ENCODE measurements around the gene C10orf88.
A peak's percentile ranks its signal among the peaks of the same experiment; 100 is the strongest.

Gene C10orf88, protein sequence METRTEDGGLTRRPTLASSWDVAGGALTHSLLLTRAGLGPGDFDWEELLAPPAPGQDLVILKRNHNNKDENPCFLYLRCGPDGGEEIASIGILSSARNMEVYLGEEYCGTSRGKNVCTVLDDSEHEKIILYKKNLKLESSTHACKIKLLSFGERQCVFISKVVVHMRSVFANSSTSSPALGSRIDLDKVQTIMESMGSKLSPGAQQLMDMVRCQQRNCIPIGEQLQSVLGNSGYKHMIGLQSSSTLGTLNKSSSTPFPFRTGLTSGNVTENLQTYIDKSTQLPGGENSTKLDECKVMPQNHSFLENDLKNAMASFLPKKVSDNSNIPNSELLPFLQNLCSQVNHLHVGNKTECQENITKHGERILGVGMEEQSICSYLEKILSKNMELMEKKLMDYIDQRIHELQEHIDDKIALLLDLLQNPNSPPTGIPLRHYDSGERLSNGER

DNA sequence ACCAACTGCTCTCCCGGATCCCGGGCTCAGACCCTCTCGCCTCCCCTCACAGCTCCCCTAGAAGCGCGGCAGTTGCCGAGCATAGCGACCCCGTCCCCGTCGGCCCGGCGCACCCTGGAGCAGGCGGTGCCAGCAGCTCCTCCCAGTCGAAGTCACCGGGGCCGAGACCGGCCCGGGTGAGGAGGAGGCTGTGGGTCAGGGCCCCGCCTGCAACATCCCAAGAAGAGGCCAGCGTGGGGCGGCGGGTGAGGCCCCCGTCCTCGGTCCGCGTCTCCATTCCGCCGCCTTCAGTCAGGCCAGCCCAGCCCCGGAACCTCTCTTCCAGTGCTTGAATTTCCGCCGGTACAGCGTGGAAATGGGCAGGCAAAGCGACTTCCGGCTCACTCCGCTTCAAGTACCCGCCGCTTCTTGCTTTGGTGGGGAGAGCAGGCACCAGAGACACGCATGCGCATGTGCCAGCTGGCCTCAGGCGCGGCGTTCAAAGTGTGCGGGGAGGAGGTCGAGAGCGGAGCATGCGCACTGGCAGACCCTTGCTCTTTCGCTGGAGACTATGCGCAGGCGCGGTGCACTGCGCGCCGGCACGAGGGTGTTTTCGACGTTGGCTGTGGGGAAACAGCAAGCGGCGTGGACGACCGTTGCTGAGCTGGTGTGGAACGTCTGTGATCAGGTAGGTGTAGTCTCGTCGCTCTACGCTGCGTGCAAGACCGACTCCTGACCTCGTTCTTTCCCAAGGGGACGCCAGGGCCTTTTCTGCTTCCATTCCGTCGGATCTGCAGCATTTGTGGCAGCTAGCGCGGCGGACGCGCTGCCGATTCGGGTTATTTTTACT lies at the start of gene C10orf88:
C10orf88 (minus strand) TSS at position 326 of the 829 bp plus-strand sequence; CDS start at position 277, 49 bp downstream.
- peak; percentile 65 for DNase-seq

DNA sequence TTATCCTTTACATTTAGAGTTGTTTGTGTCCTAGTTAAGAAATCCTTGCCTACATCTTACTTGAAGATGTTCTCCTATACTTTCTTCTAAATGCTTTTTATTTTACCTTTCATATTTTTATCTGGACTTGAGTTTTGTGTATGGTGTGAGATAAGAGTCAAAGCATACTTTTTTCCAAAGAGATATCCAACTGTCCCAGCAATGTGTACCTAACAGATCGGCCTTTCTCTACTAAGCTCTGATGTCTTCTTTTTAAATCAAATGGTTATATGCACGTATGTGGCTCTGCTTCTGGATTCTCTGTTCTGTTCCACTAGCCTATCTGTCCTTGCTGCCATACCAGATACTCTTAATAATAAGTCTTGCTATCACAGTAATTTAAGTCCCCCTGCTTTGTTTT lies 47.3 kb upstream of the C10orf88 start:
- no peak for DNase-seq

DNA sequence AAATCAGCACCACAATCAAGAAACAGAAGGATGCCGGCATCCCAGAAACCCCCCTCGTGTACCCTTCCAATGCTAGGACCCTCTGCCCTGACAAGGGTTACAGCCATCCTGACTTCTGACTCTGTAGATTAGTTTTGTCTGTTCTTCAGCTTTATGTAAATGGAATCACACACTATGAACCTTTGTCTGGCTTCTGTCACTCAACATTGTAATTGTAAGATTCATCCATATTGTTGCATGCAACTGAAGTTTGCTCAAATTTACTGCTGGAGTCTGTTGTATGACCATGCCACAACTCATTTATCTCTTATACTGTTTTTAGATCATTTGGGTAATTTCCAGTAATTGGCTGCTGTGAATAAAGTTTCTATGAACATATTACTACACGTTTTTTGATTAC lies 46.1 kb upstream of the C10orf88 start:
- DNase-seq: no peak

DNA sequence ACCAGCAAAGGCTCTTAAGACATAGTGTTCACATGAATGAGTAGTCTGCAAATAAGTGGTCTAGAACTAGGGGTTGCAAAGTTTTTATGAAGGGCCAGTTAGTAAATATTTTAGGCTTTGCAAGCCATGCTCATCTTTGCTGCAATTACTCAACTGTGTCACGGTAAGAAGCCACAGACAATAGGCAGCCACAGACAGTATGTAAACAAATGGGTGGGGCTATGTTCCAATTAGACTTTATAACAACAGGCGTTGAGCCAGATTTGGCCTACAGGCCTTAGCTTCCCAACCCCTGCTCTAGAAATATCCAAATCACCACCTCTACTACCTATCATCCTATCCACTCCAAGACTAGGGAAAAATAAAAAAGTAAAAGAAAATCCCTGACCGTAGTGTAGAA lies 45.3 kb upstream of the C10orf88 start:
- DNase-seq: no peak

DNA sequence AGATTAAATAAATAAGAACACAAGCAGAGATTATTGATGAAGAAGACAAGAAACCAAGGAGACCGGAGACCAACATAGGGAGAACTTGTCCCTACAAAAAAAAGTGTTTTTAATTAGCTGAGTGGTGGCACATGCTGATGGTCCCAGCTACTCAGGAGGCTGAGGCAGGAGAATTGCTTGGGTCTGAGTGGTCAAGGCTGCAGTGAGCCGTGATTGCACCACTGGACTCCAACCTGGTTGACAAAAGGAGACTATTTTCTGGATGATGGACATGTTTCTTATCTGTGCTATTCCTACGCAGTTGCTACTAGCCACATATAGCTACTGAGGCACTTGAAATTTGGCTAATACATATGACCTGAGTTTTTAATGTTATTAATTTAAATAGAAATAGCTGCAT lies 44.9 kb upstream of the C10orf88 start:
- DNase-seq: no peak

DNA sequence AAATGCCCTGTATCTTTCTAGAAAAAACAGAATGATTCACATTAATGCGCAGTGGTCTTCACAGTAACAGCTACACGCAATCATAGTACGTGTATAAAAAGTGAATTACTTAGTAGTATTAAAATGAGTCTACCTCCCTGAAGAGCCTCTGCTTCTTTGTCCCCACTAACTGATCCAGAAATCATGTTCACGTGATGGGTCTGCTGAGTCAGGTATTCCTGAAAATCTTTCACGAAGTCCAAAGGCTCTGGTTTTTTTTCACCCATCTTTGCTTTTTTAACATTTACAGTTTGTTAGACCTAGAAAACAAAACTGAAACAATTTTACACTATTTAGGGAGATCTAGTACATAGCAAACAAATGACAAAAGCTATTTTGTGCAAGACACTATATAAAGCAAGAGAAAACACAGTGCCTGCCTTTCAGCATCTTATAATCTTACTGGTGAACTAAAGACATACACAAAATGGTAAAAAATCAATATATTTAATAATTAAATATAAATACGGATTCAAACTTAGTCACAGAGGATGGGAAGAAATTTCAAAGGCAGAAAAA lies 44.4 kb upstream of the C10orf88 start:
- no peak for DNase-seq

DNA sequence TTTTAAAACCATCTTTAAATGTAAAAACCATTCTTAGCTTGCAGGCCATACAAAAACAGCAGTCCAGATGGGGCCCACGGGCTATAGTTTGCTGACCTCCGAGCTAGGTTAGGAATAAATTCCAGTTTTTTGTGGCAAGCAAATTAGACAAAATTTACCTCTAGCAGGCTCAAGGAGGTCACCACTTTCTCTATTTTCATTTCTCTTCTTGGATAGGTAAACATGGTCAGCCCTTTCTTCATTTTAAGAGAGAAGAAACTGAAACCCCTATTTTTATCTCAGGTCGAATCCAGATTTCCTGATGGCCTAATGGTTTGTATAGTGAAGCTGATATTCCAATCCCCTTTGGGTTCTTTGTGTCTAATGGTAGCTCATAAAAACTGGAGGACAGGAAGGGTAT lies 43.8 kb upstream of the C10orf88 start:
- no peak for DNase-seq

DNA sequence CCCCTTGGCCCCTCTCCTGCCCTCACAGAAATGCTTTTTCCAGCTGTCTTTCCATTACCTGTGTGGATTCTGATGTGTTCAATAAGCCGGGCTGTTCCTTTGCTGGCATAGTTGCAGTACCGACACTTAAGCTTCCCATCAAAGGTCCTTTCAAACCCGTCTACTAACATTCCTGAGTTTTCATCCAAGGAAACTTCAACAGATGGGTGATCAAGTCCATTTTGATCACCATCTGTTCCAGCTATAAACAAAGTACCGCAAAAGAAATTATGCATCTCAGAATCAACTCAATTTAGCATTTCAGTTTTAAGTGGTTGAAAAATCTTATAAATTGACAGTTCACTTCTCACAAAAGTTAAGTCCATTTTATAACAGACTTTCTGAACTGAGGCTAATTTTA lies 41.9 kb upstream of the C10orf88 start:
- no peak for DNase-seq

DNA sequence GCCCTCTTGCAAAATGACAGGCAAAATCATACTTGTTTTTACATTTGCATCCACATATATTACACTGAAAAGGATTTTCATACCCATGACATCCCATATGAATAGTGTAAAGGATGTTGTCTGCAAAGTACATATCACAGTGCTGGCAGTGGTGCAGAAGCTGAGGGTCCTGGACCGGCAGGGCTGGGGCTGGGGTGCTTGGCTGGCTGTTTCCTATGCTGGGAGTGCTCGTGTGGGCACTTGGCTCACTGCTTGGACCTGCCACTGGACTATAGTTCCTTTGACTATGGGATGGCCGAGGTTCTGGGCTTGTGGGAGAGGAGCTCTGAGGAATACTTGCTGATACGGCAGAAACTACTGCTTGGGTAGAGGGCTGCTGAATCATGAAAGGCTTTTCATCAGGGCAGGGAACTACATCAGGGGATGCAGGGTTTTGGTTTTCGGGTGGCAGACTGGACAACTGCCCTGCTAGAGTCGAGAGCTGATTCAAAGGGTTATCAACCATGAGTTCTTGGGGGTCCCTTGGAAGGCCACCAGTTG lies 39.8 kb upstream of the C10orf88 start:
- no peak for DNase-seq

DNA sequence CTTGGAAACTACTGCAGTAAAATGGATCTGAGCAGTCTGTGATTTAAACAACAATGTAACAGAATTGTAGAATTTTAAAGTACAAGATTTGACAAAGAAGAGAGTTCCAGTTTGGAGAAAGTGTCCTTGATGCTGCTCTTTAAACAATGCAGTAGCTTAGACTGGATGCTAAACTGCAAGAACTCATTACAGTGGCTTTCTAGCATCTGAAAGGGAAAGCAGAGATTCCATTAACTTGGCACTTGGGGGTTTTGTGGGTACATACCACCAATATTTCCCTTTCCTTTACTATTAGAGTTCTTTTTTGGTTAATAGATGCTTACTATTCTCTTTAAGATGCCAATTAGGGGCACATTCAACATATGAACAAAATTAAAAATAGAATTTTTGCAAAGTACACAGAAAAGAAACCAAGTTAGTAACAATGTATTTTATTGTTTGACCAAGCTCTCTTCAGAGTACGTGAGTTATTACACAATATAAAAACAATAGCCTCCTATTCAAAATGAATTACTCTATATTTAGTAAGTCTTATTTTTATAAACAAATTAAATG lies 38.1 kb upstream of the C10orf88 start:
- no peak for DNase-seq

DNA sequence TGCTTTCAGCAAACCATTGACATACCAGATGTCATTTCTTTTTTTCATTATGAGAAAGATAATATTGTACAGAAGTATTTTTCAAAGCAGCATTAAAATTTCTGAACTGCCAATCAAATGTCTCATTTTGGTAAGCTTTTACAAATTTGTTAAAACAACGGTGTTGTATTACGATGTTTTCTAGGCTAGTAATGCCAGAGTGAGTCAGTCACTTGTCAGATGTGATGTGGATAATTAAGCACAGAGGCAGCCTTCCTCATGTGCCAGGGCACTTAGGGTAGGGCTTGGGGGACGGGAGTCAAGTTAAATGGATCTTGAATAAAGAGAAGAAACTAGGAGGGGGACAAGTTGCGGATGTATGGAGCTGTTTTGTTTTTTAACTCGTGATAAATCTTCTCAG lies 36.3 kb upstream of the C10orf88 start:
- no peak for DNase-seq

DNA sequence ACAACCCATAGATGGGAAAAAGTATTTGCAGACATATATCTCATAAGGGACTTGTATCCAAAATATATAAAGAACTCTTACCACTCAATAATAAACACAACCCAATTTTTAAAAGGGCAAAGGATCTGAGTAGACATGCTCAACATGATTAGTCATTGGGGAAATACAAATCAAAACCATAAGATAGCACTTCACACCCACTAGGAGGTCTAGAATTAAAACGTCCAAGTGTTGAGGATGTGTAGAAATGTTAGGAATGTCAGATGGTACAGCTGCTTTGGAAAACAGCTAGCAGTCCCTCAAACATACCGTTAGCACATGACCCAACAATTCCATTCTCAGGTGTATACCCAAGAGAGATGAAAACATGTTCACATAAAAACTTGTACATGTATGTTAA lies 34.5 kb upstream of the C10orf88 start:
- DNase-seq: no peak

DNA sequence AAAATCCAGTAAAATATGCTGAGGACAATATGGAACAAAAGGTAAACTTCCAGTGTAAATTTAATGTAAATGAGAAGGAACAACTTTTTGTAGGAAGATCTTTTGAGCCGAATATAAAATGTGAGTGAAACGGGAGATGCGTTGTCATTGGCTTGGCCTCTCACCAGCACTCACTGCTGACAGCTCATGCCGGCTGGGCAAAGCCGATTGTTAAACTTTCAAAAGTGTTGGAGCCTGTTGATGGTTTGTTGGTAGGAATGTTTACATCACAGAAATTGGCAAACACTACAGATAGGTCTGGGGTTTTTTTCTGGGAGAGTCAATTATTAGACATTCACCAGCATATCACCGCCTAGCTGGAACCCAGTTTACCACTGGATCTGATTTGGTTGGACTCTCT lies 32.3 kb upstream of the C10orf88 start:
- no peak for DNase-seq

DNA sequence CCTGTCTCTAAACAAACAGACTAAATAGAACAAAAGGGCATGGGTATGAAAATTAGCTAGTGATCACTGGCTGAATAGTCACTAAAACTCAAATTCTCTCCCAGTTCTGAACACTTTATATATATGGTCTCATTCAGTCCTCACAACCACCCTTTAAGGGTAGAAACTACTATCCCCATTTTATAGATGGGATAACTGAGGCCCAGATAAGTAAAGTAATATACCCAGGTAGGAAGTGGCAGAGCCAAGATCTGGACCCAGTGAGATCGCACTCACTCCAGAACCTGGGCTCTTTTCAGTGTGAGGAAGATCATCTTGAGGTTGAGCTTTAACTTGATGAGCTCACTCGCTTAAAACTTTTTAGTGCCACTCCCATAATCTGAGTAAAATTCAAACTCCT lies 30.7 kb upstream of the C10orf88 start:
- DNase-seq: no peak

DNA sequence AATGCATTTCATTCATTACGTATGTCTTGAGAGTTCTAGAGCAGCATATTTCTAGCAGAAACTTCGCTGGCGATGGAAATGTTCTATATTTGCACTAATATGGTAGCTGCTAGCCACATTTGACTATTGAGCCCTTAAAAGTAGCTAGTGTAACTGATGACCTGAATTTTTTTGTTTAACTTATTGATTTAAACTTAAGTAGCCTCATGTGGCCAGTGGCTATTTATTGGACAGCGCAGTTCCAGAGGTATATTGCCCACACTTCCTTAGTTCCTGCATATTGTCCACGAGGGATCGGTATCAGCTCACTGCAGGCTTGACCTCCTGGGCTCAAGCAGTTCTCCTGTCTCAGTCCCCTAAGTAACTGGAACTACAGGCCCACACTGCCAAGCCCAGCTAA lies 29.9 kb upstream of the C10orf88 start:
- no peak for DNase-seq

DNA sequence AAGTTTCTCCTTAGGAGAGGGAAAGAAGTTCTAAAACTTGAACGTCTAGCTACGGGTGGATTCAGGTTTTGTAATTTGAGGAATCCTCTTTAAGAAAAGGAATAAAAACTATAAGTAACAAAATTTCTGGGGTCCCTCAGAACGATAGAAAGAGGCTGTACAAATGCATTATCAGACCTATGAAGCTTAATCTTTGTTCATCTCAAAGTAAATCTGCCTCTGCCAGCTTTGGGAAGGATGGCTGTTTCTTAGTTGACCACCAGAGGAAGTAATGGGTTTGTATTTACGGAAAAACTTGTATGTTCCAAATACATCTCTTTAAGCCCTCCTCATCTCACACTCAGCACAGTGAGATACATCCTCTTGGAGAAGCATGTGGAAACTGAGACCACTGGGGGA lies 27.0 kb upstream of the C10orf88 start:
- DNase-seq: peak; percentile 20

DNA sequence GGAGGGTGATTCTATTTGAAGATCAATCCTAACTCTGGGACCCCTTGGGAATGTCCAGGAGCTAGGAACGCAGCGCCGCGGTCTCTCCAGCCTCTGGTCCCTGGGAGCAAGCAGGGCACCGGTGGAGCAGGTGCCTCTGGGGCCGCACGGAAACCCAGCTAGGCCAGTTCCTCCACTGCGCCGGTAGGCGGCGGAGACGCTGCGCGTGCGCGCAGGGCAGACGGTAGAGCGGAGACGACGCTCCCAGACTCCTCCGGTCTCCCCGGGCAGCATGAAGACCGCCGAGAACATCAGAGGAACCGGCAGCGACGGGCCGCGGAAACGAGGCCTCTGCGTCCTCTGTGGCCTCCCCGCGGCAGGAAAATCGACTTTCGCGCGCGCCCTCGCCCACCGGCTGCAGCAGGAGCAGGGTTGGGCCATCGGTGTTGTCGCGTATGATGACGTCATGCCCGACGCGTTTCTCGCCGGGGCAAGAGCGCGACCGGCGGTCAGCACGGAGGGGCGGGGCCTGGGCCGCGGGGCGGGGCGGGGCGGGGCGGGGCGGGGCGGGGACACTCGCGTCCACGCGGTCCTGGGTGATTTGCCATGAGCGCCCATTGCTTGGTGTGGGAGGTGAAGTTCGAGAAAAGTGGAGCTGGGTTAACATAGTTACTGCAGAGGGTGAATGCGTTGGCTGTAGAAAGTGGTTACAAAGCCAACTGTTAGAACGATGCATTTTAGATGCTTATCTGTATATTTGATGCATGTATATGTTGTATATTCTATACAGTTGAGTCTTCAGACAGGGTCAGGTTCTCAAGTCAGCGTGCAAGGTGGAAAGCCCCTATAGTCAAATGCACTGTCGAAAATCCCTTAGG lies 26.4 kb upstream of the C10orf88 start, which contains the start of gene PSTK:
PSTK (plus strand) TSS at position 193 of the 857 bp plus-strand sequence; CDS start at position 272, 79 bp downstream.
- DNase-seq: peak; percentile 81

DNA sequence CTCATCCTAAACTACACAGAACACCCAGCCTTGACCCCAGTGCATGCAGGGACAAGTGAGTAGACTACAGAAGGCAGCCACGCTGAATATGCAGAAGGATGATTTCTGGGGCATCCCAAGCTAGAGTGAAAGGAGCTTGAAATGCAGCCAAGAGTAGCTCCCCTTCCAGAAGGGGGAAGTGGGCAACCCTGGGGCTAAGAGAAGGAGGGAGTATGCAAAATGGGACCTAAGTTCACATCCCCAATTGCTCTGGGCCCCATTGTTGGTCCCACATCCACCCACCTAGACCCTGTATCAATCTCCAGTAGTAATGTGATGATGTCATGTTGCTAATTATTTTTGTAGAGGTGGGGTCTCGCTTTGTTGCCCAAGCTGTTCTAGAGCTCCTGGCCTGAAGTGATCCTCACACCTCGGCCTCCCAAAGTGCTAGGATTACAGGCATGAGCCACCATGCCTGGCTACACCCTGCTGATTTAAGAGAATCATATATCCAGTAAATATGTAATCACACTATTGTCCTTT lies 20.6 kb upstream of the C10orf88 start:
- no peak for DNase-seq

DNA sequence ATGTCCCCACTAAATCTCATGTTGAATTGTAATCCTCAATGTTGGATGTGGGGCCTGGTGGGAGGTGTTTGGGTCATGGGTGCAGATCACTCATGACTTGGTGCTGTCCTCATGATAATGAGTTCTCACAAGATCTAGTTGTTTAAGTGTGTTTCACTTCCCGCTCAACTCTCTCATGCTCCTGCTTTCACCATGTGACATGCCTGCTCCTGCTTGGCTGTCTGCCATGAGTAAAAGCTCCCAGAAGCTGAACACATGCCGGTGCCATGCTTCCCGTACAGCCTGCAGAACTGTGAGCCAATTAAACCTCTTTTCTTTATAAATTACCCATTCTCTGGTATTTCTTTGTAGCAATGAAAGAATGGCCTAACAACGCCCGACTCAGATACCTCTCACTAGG lies 20.0 kb upstream of the C10orf88 start:
- DNase-seq: no peak

DNA sequence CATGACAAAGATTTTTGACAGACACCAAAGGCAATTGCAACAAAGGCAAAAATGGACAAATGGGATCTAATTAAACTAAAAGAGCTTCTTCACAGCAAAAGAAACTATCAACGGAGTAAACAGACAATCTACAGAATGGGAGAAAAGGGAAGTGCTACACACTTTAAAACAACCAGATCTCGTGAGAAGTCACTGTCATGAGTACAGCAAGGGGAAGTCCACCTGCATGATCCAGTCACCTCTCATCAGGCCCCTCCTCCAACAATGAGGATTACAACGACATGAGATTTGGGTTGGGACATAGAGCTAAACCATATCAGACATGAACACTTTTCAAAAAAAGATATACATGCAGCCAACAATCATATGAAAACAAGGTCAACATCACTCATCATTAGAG lies 14.7 kb upstream of the C10orf88 start:
- DNase-seq: no peak

DNA sequence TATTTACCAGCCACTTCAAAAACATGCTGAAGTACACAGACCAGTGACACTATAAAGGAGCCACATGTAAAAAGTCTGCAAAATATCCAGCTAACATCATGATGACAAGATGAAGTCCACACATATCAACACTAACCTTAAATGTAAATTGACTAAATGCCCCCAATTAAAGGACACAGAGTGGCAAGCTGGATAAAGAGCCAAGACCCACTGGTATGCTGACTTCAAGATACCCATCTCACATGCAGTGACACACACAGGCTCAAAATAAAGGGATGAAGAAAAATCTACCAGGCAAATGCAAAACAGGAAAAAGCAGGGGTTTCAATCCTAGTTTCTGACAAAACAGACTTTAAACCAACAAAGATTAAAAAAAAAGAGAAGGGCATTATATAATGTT lies 12.9 kb upstream of the C10orf88 start:
- no peak for DNase-seq

DNA sequence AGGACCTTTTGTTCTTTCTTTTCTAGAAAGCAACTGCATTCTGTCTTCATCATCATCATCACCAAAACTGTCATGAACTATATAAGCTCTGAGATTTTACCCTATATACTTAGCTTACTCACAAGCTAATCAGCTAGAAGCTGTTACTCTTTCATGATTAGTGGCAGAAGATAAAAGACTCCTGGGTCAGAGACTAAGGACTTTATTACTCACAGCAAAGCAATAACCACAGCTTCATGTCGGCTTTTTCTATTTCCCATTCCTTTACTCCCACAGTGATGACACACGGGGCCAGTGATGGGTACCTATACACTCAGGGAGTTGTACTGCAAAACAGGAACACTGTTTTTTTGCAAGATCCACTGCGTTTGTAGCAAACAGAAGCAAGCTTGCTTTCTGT lies 8.4 kb upstream of the C10orf88 start:
- no peak for DNase-seq

Data from 8988T (cell line).